Vagina (tissue), 2 donors: ENCODE measurements around the gene CACNB2. TPM values are rescaled to one million over a fixed set of nuclear protein-coding genes. Genes with fewer than 3 reads are reported as not detected.
A peak's percentile ranks its signal among the peaks of the same experiment; 100 is the strongest.

Experiments
- DNase-seq, 2 donors: peaks; one replicate each; pipeline ENCODE4 v3.0.0-alpha.2; 2017; ENCODE audit errors: extremely low spot score in 2 of 2
- H3K27ac ChIP-seq: fragments of 200-600 bp; sonication (generic); one replicate; pipeline ENCODE4 v1.5.1; 2019
- H3K27me3 ChIP-seq: fragments of 200-600 bp; sonication (generic); one replicate; pipeline ENCODE4 v1.5.1; 2019
- H3K36me3 ChIP-seq, 2 donors: fragments of 200-600 bp; sonication (generic); one replicate each; pipeline ENCODE4 v1.5.1; 2017 to 2019
- H3K4me1 ChIP-seq: fragments of 200-600 bp; sonication (generic); one replicate; pipeline ENCODE4 v1.5.1; 2019
- H3K4me3 ChIP-seq, 2 donors: fragments of 200-600 bp; sonication (generic); 1 replicate in 1 of 2; 2 replicates in 1 of 2; pipeline ENCODE4 v1.5.1; 2016 to 2019
- H3K9me3 ChIP-seq: fragments of 200-600 bp; sonication (generic); one replicate; pipeline ENCODE4 v1.5.1; 2019
- POLR2A ChIP-seq, 2 donors: fragments of 450-650 bp; IDR thresholded peaks; one replicate each; pipeline ENCODE4 v1.6.1; 2017; ENCODE audit warnings: antibody characterized with exemption in 2 of 2, mild to moderate bottlenecking in 2 of 2, moderate library complexity in 2 of 2
- POLR2AphosphoS5 ChIP-seq, 2 donors: sonication (generic); formaldehyde crosslinking; IDR thresholded peaks; one replicate each; pipeline ENCODE4 v1.9.0; 2017; ENCODE audit warnings: antibody characterized with exemption in 2 of 2, mild to moderate bottlenecking in 2 of 2, low read depth in 1 of 2; ENCODE audit not compliant: insufficient read depth in 1 of 2
- intact Hi-C: fragments of 100-400 bp; cut with DNase I; formaldehyde crosslinking; loops from one replicate; pipeline ENCODE4 v1.15.1; 2023
- total RNA-seq: library from RNA; depleted of rRNA; stranded (reverse); fragments of >200 nt; gene quantifications from one replicate; pipeline ENCODE4 v1.2.3, GENCODE V29; 2016
- TF ChIP-seq, protein P1 (sequence below), 3 experiments: fragments of 450-650 bp in 2 of 3; fragments of 200-600 bp in 1 of 3; sonication (generic) in 1 of 3; IDR thresholded peaks; one replicate each; pipeline ENCODE4 v1.5.1; 2017 to 2019; ENCODE audit warnings: antibody characterized with exemption in 3 of 3, mild to moderate bottlenecking in 2 of 3, moderate library complexity in 2 of 3

CACNB2 gene
- total RNA-seq, 1 donor from 2014 or later: 12.8 TPM

DNA sequence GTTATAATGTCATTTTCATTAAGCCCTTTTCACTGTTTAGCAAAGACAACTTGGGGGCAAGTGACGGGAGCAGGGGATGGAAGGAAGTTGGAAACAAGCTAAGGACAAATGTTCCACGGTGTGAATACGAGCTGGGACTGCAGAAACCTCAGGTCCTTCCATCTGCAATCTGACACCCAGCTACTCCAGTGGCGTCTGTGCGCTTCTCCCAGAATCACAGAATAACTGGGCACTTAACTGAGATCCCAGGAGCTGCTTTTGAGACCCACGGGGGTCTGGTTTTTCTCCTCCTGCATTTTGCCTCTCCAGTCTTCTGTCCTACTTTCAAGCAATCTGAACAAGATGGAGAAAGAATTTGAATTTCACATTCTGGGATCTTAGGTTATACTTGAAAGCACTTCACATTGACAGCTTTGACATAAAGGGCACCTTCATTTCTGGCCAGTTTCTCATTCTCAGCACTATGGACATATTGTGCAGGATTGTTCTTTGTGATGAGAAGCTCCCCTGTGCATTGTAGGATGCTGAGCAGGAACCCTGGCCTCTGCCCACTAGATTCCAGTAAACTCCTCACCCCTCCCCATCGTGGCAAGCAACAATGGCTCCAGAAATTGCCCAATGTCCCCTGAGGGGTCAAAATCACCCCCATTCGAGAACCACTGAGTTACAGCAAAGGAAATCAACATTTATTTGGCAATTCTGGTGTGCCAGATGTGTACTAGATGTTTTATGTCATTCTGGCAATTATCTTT lies 194.1 kb downstream of the CACNB2 start:
- no peak overlapping the region for H3K27ac ChIP-seq
- no peaks in the 10 kb centered on the region for H3K4me1 ChIP-seq
- no peak for DNase-seq
- H3K36me3 ChIP-seq: no peaks in the 10 kb centered on the region
- no peak for TF ChIP-seq POLR2AphosphoS5 (IDR thresholded peaks at IDR 0.05; ENCODE audit: insufficient read depth in 1 of 2, low read depth in 1 of 2)
- TF ChIP-seq, protein P1, sequence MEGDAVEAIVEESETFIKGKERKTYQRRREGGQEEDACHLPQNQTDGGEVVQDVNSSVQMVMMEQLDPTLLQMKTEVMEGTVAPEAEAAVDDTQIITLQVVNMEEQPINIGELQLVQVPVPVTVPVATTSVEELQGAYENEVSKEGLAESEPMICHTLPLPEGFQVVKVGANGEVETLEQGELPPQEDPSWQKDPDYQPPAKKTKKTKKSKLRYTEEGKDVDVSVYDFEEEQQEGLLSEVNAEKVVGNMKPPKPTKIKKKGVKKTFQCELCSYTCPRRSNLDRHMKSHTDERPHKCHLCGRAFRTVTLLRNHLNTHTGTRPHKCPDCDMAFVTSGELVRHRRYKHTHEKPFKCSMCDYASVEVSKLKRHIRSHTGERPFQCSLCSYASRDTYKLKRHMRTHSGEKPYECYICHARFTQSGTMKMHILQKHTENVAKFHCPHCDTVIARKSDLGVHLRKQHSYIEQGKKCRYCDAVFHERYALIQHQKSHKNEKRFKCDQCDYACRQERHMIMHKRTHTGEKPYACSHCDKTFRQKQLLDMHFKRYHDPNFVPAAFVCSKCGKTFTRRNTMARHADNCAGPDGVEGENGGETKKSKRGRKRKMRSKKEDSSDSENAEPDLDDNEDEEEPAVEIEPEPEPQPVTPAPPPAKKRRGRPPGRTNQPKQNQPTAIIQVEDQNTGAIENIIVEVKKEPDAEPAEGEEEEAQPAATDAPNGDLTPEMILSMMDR (IDR thresholded peaks at IDR 0.05): no peak
- no peak for TF ChIP-seq POLR2A (IDR thresholded peaks at IDR 0.05)
- H3K4me3 ChIP-seq: peak overlapping the region in 1 of 2 donors; percentile 13
- intact Hi-C loops: no loop called here
- no peaks in the 10 kb centered on the region for H3K27me3 ChIP-seq
- no peaks in the 10 kb centered on the region for H3K9me3 ChIP-seq

DNA sequence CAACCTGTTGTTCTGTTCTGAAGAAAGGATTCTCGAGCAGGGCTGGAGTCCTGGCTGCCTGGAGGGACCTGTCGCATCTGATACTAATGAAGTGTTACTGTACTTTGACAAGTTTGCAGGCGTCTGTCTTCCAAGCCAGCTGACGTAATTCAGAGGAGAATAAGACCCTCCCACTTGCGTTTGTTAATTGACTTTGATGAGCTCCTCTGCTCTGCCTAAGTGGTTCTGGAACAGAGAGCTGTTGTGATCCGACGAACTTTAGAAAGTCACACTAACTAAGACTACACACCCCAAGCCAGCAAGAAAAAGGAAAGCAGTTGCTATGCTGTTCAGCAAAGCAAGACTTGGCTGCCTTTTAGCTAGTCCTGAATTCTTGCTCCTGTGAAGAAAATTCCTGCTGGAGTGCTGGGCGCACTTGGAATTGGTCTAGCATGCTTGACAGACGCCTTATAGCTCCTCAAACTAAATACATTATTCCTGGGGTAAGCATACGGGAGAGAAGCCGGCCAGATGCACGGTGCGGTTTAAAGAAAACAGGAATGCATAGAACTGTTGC lies 200.3 kb downstream of the CACNB2 start:
- intact Hi-C loops: no loop called here

DNA sequence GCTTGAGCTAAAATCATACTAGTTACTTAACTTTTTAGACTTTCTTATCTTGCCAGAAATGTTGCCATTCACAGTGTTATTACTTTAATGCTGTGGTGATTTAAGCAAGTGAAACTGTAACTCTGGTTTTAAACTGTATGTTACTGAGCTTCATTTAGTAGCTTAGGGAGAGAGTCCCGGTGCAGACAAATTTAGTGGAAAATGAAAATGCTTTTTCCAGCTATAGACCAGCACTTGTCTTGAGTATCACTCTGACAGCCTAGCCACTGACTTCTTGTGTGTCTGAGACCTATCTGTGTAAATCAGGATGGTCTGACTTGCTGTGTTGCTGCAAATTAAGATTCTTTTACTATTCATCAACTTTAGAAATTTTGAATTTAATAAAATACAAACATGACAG lies 200.8 kb downstream of the CACNB2 start:
- TF ChIP-seq, protein P1 (IDR thresholded peaks at IDR 0.05): no peak
- TF ChIP-seq POLR2AphosphoS5 (IDR thresholded peaks at IDR 0.05; ENCODE audit: insufficient read depth in 1 of 2, low read depth in 1 of 2): no peak
- no peaks in the 10 kb centered on the region for H3K27me3 ChIP-seq
- intact Hi-C loops: no loop called here
- no peak for DNase-seq
- peak overlapping the region; percentile 4 to 13 for H3K4me3 ChIP-seq
- H3K36me3 ChIP-seq: no peaks in the 10 kb centered on the region
- H3K4me1 ChIP-seq: no peaks in the 10 kb centered on the region
- no peaks in the 10 kb centered on the region for H3K9me3 ChIP-seq
- H3K27ac ChIP-seq: no peak overlapping the region

More for the DNA sequence above, 200.3 kb downstream of the CACNB2 start:
- H3K9me3 ChIP-seq: no peaks in the 10 kb centered on the region
- H3K27me3 ChIP-seq: no peaks in the 10 kb centered on the region
- TF ChIP-seq POLR2AphosphoS5 (IDR thresholded peaks at IDR 0.05; ENCODE audit: insufficient read depth in 1 of 2, low read depth in 1 of 2): no peak
- TF ChIP-seq, protein P1 (IDR thresholded peaks at IDR 0.05): no peak
- no peak for TF ChIP-seq POLR2A (IDR thresholded peaks at IDR 0.05)
- no peaks in the 10 kb centered on the region for H3K4me1 ChIP-seq
- no peak for DNase-seq
- no peak overlapping the region for H3K27ac ChIP-seq
- H3K4me3 ChIP-seq: peak overlapping the region; percentile 4 to 13
- H3K36me3 ChIP-seq: no peaks in the 10 kb centered on the region

DNA sequence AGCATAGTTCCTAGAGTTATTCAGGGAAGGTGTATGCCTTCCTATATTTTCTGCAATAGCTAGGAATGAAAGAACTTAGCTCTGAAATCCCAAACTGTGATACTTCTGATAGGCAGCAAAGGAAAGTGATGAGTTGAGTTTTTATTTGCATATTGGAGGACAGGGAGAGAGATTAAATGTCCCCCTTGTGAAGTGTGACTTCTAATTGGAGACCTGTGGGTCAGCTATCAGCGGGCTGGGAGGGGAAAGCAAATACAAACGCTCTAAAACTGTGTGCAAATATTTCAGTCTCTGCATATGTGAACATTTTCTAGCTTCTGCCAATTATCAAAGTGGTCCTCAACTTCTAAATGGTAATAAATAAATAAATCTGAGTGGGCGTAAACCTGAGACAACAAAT lies 203.3 kb downstream of the CACNB2 start:
- H3K27me3 ChIP-seq: no peaks in the 10 kb centered on the region
- no peaks in the 10 kb centered on the region for H3K4me1 ChIP-seq
- TF ChIP-seq, protein P1 (IDR thresholded peaks at IDR 0.05): no peak
- no peak for TF ChIP-seq POLR2A (IDR thresholded peaks at IDR 0.05)
- TF ChIP-seq POLR2AphosphoS5 (IDR thresholded peaks at IDR 0.05; ENCODE audit: insufficient read depth in 1 of 2, low read depth in 1 of 2): no peak
- intact Hi-C loops: no loop called here
- no peak overlapping the region for H3K4me3 ChIP-seq
- no peaks in the 10 kb centered on the region for H3K36me3 ChIP-seq
- H3K9me3 ChIP-seq: no peaks in the 10 kb centered on the region
- no peak overlapping the region for H3K27ac ChIP-seq
- no peak for DNase-seq

DNA sequence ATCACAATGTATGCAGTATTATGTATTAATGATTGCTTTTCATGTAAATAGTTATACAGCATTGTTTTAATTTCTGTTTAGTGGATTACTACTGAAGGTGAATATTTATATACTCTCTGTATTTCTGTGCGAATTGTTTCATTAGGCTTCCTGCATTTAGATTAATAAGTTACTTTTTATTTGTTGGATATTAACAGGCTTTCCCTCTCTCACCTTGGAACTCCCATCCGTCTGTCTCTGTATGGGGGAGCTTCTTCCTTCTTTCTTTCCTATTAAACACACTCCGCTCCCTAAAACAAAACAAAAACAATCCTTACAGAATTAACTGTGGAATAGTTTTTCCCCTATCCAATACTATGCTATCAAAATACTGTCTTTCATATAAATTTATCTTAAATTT lies 205.1 kb downstream of the CACNB2 start:
- Histone ChIP-seq H3K27me3 (no peaks in the 10 kb centered on the region), H3K27ac (no peak overlapping the region), H3K36me3 (no peaks in the 10 kb centered on the region), H3K4me3 (no peak overlapping the region), H3K4me1 (no peaks in the 10 kb centered on the region), H3K9me3 (no peaks in the 10 kb centered on the region)
- intact Hi-C loops: no loop called here
- TF ChIP-seq POLR2AphosphoS5 (IDR thresholded peaks at IDR 0.05; ENCODE audit: insufficient read depth in 1 of 2, low read depth in 1 of 2) (no peak), POLR2A (IDR thresholded peaks at IDR 0.05) (no peak)
- TF ChIP-seq, protein P1 (IDR thresholded peaks at IDR 0.05): no peak
- DNase-seq: no peak
